ENCODE results near the gene PCNX2.

- TF ChIP-seq CTCF (tag by site-specific recombination; IDR thresholded peaks at IDR 0.05) (no peak), ZNF19 (tag by site-specific recombination; IDR thresholded peaks at IDR 0.05; ENCODE audit: low read depth) (no peak), ZBTB49 (tag by site-specific recombination; IDR thresholded peaks at IDR 0.05; ENCODE audit: low read depth) (no peak), MEIS1 (CRISPR knock-in tag; IDR thresholded peaks at IDR 0.05; ENCODE audit: borderline replicate concordance) (no peak), PBX3 (CRISPR knock-in tag; IDR thresholded peaks at IDR 0.05) (no peak), MZF1 (tag by site-specific recombination; IDR thresholded peaks at IDR 0.05; ENCODE audit: borderline replicate concordance) (no peak), ZNF629 (tag by site-specific recombination; IDR thresholded peaks at IDR 0.05) (no peak), ZNF274 (IDR thresholded peaks at IDR 0.05; ENCODE audit: low read length) (no peak), ZNF274 (tag by site-specific recombination; IDR thresholded peaks at IDR 0.05; ENCODE audit: borderline replicate concordance) (no peak), ZNF426 (tag by site-specific recombination; IDR thresholded peaks at IDR 0.05) (no peak), ZNF549 (tag by site-specific recombination; IDR thresholded peaks at IDR 0.05) (no peak), ZNF501 (tag by site-specific recombination; IDR thresholded peaks at IDR 0.05) (no peak), SP2 (tag by site-specific recombination; IDR thresholded peaks at IDR 0.05) (no peak), ZSCAN18 (tag by site-specific recombination; IDR thresholded peaks at IDR 0.05) (no peak)
Measured at GRCh38 chr1:233240371-233240770, 55.2 kb downstream of the PCNX2 start.
